ENCODE measurements around the gene TMEM150A.
"Not testable (repeated sequence)": the region's sequence is repeated elsewhere in the genome, so short reads cannot be mapped to it uniquely, and the experiment has no call there.

Gene TMEM150A

GRCh38 chr2:85593023-85593422, 9.5 kb downstream of the TMEM150A start:
- Mint-ChIP-seq H3K27me3 (ENCODE audit: low read depth) (no peaks in the 10 kb centered on the region), H3K27ac (no peak overlapping the region), H3K4me3 (peak overlapping the region; percentile 8 to 100 (median 38)), H3K9me3 (no peaks in the 10 kb centered on the region), H3K36me3 (ENCODE audit: low read depth) (no peaks in the 10 kb centered on the region), H3K4me1 (peaks cover 33% of the 10 kb centered on the region)
- TF ChIP-seq CTCF (IDR thresholded peaks at IDR 0.05; ENCODE audit: unreplicated experiment in 3 of 3): no peak

- Mint-ChIP-seq H3K4me1 (peaks cover 38% of the 10 kb centered on the region), H3K4me3 (peak overlapping the region in 2 of 3 experiments; percentile 26 to 44)
- H3K27me3 Mint-ChIP-seq (ENCODE audit: low read depth); H3K9me3 Mint-ChIP-seq; H3K27ac Mint-ChIP-seq; H3K36me3 Mint-ChIP-seq (ENCODE audit: low read depth): not testable (repeated sequence)
Measured at GRCh38 chr2:85592299-85592698, 10.2 kb downstream of the TMEM150A start.

GRCh38 chr2:85591563-85591962, 10.9 kb downstream of the TMEM150A start:
- Mint-ChIP-seq H3K36me3 (ENCODE audit: low read depth) (no peaks in the 10 kb centered on the region), H3K27ac (peak overlapping the region in 1 of 3 experiments; percentile 88)
- TF ChIP-seq CTCF (IDR thresholded peaks at IDR 0.05; ENCODE audit: unreplicated experiment in 3 of 3): no peak

GRCh38 chr2:85590950-85591349, 11.5 kb downstream of the TMEM150A start:
- Mint-ChIP-seq H3K27me3 (ENCODE audit: low read depth) (no peaks in the 10 kb centered on the region), H3K36me3 (ENCODE audit: low read depth) (no peaks in the 10 kb centered on the region), H3K4me1 (peaks cover 39% of the 10 kb centered on the region), H3K27ac (peak overlapping the region; percentile 77 to 88 (median 84)), H3K9me3 (no peaks in the 10 kb centered on the region), H3K4me3 (peak overlapping the region in 1 of 3 experiments; percentile 39)
- TF ChIP-seq CTCF (IDR thresholded peaks at IDR 0.05; ENCODE audit: unreplicated experiment in 3 of 3): no peak

More at GRCh38 chr2:85591563-85591962, 10.9 kb downstream of the TMEM150A start:
- Mint-ChIP-seq H3K4me3 (peak overlapping the region; percentile 14 to 45 (median 26)), H3K9me3 (no peaks in the 10 kb centered on the region), H3K4me1 (peaks cover 39% of the 10 kb centered on the region), H3K27me3 (ENCODE audit: low read depth) (no peaks in the 10 kb centered on the region)

- Mint-ChIP-seq H3K27me3 (ENCODE audit: low read depth) (no peaks in the 10 kb centered on the region), H3K4me3 (peak overlapping the region; percentile 39 to 52 (median 46)), H3K36me3 (ENCODE audit: low read depth) (no peaks in the 10 kb centered on the region), H3K4me1 (peaks cover 42% of the 10 kb centered on the region), H3K9me3 (no peaks in the 10 kb centered on the region), H3K27ac (peak overlapping the region; percentile 77 to 88 (median 84))
- TF ChIP-seq CTCF (IDR thresholded peaks at IDR 0.05; ENCODE audit: unreplicated experiment in 3 of 3): no peak
Measured at GRCh38 chr2:85589982-85590791, 12.3 kb downstream of the TMEM150A start.

GRCh38 chr2:85589181-85589580, 13.3 kb downstream of the TMEM150A start:
- Mint-ChIP-seq H3K4me1 (peaks cover 39% of the 10 kb centered on the region), H3K27me3 (ENCODE audit: low read depth) (no peaks in the 10 kb centered on the region), H3K9me3 (no peaks in the 10 kb centered on the region), H3K4me3 (no peak overlapping the region), H3K36me3 (ENCODE audit: low read depth) (no peaks in the 10 kb centered on the region), H3K27ac (peak overlapping the region in 1 of 3 experiments; percentile 18)
- TF ChIP-seq CTCF (IDR thresholded peaks at IDR 0.05; ENCODE audit: unreplicated experiment in 3 of 3): no peak

All from nephron (organoid).